NOMO-1 treated with DMSO at 0.1 percent for 48 hours (cell line): ENCODE data around the gene MAP3K8.

Experiments
- DNase-seq: peaks from one replicate; lab custom pipeline; 2025; ENCODE audit not compliant: unreplicated experiment; lab: John Stamatoyannopoulos, UW

Gene MAP3K8

GRCh38 chr10:30490289-30491000, 56.5 kb downstream of the MAP3K8 start:
- DNase-seq, result no peak

GRCh38 chr10:30491204-30491915, 57.4 kb downstream of the MAP3K8 start:
- DNase-seq, result peak; percentile 80

GRCh38 chr10:30491916-30492515, 58.0 kb downstream of the MAP3K8 start:
- DNase-seq, result no peak

GRCh38 chr10:30493609-30494530, 59.9 kb downstream of the MAP3K8 start:
- peak; percentile 91 for DNase-seq

GRCh38 chr10:30494558-30494957, 60.6 kb downstream of the MAP3K8 start:
- peak; percentile 47 for DNase-seq

- DNase-seq, result no peak
Measured at GRCh38 chr10:30495687-30496086, 61.7 kb downstream of the MAP3K8 start.

- DNase-seq, result no peak
Measured at GRCh38 chr10:30499816-30500215, 65.8 kb downstream of the MAP3K8 start.

GRCh38 chr10:30500534-30500933, 66.5 kb downstream of the MAP3K8 start:
- DNase-seq, result no peak

GRCh38 chr10:30500963-30501504, 67.0 kb downstream of the MAP3K8 start:
- DNase-seq, result no peak

GRCh38 chr10:30502266-30503060, 68.5 kb downstream of the MAP3K8 start:
- DNase-seq, result peak; percentile 62

GRCh38 chr10:30503700-30504266, 69.8 kb downstream of the MAP3K8 start:
- no peak for DNase-seq

GRCh38 chr10:30505543-30506298, 71.7 kb downstream of the MAP3K8 start:
- DNase-seq, result peak; percentile 71

- DNase-seq, result peak; percentile 30
Measured at GRCh38 chr10:30509508-30509907, 75.5 kb downstream of the MAP3K8 start.

- no peak for DNase-seq
Measured at GRCh38 chr10:30510184-30510931, 76.4 kb downstream of the MAP3K8 start.

GRCh38 chr10:30510932-30511700, 77.1 kb downstream of the MAP3K8 start:
- DNase-seq, result no peak
